Stomach (tissue), 9 donors: ENCODE data around the gene AHCYL2. TPM values are rescaled to one million over a fixed set of nuclear protein-coding genes. Genes with fewer than 3 reads are reported as not detected.
A peak's percentile ranks its signal among the peaks of the same experiment; 100 is the strongest.

Experiments
- DNase-seq, 2 donors: peaks; one replicate each; pipeline versions ENCODE4 v3.0.0 to v3.0.0-alpha.2; 2013 to 2019
- H3K27ac ChIP-seq, 5 donors: fragments of 200-600 bp in 4 of 5; sonication (generic) in 4 of 5; one replicate each; pipeline ENCODE4 v1.5.1; 2013 to 2019; ENCODE audit warnings: mild to moderate bottlenecking in 1 of 5, moderate library complexity in 1 of 5
- H3K27me3 ChIP-seq, 3 donors: fragments of 200-600 bp; sonication (generic); one replicate each; pipeline ENCODE4 v1.5.1; 2017 to 2019; ENCODE audit warnings: mixed run types in 1 of 3
- H3K36me3 ChIP-seq, 4 donors: fragments of 200-600 bp; sonication (generic); 1 replicate in 3 of 4; 2 replicates in 1 of 4; pipeline ENCODE4 v1.5.1; 2016 to 2019
- H3K4me1 ChIP-seq, 4 donors: fragments of 200-600 bp; sonication (generic); one replicate each; pipeline ENCODE4 v1.5.1; 2016 to 2019
- H3K4me3 ChIP-seq, 4 donors: fragments of 200-600 bp; sonication (generic) in 3 of 4; one replicate each; pipeline ENCODE4 v1.5.1; 2016 to 2019; ENCODE audit warnings: mild to moderate bottlenecking in 1 of 4
- H3K9me3 ChIP-seq, 4 donors: fragments of 200-600 bp; sonication (generic); one replicate each; pipeline ENCODE4 v1.5.1; 2016 to 2019
- CTCF ChIP-seq, 7 experiments: fragments of 450-650 bp in 4 of 7; fragments of 200-600 bp in 3 of 7; sonication (generic) in 3 of 7; IDR thresholded peaks; one replicate each; pipeline ENCODE4 v1.5.1; 2016 to 2019; ENCODE audit warnings: antibody characterized with exemption in 7 of 7, control low read depth in 2 of 7, mild to moderate bottlenecking in 1 of 7
- EP300 ChIP-seq: sonication (generic); formaldehyde crosslinking; IDR thresholded peaks from one replicate; pipeline ENCODE4 v1.6.1; 2017; ENCODE audit warnings: antibody characterized with exemption
- POLR2A ChIP-seq, 4 donors: fragments of 450-650 bp; IDR thresholded peaks; one replicate each; pipeline ENCODE4 v1.6.1; 2016; ENCODE audit warnings: antibody characterized with exemption in 4 of 4, control low read depth in 2 of 4, mild to moderate bottlenecking in 1 of 4, moderate library complexity in 1 of 4
- POLR2AphosphoS5 ChIP-seq, 3 donors: sonication (generic); formaldehyde crosslinking; IDR thresholded peaks; one replicate each; pipeline ENCODE4 v1.6.1; 2016; ENCODE audit warnings: antibody characterized with exemption in 3 of 3
- WGBS, 5 donors: extraction: QIAGEN DNeasy Blood & Tissue Kit in 3 of 5; methylation state at CpG; one replicate each; pipeline versions ENCODE4 v1.1.5 to v1.1.7; 2013 to 2018; 5-methylcytosine and 5-hydroxymethylcytosine counted together
- intact Hi-C: fragments of 100-400 bp; cut with DNase I; formaldehyde crosslinking; loops from one replicate; pipeline ENCODE4 v1.15.1; 2023; ENCODE audit warnings: low total_unique reads
- polyA plus RNA-seq, 3 donors: library from polyadenylated mRNA; stranded (reverse); fragments of 200-250 nt; gene quantifications; one replicate each; pipeline ENCODE4 v1.2.3, GENCODE V29; 2013
- total RNA-seq, 5 donors: library from RNA; depleted of rRNA; stranded (reverse); fragments of >200 nt; gene quantifications; one replicate each; pipeline versions ENCODE4 v1.1.0 to v1.2.3, GENCODE V29; 2014 to 2016
- donor health status: healthy with polysubstance abuse.
- donor health status: Bipolar disorder and iron deficiency.
- donor health status: healthy.

Gene AHCYL2
- total and polyA plus RNA-seq, 8 donors: 4.6 to 87.0 (median 61.6) TPM

- no peak for DNase-seq
- no peak for TF ChIP-seq POLR2AphosphoS5 (IDR thresholded peaks at IDR 0.05)
- no peak for TF ChIP-seq EP300
- TF ChIP-seq POLR2A (IDR thresholded peaks at IDR 0.05): no peak
- no peak for TF ChIP-seq CTCF (IDR thresholded peaks at IDR 0.05)
- Histone ChIP-seq H3K27ac (no peak overlapping the region), H3K27me3 (no peaks in the 10 kb centered on the region), H3K4me1 (peaks cover 0 to 12% (median 1%) of the 10 kb centered on the region in 4 donors), H3K36me3 (no peaks in the 10 kb centered on the region), H3K9me3 (no peaks in the 10 kb centered on the region), H3K4me3 (no peak overlapping the region)
- intact Hi-C loops: loop anchor here (5.0 kb wide), 1 partner anchor 113 kb away; no protein-coding TSS in a partner anchor
- WGBS, 5 donors: 82 to 90% (median 88%) methylated on average over 5 of the region's 5 CpGs
These were observed 129.8 kb downstream of the AHCYL2 start for GRCh38 chr7:129354428-129355157.

GRCh38 chr7:129356176-129356575 lies 131.3 kb downstream of the AHCYL2 start:
- H3K27me3 ChIP-seq: no peaks in the 10 kb centered on the region
- no peak for TF ChIP-seq POLR2AphosphoS5 (IDR thresholded peaks at IDR 0.05)
- no peak for TF ChIP-seq POLR2A (IDR thresholded peaks at IDR 0.05)
- no peak for TF ChIP-seq EP300
- intact Hi-C loops: loop anchor here (5.0 kb wide), 1 partner anchor 111 kb away; no protein-coding TSS in a partner anchor
- peaks cover 0 to 24% (median 9%) of the 10 kb centered on the region in 4 donors for H3K4me1 ChIP-seq
- H3K27ac ChIP-seq: no peak overlapping the region
- no peaks in the 10 kb centered on the region for H3K9me3 ChIP-seq
- H3K4me3 ChIP-seq: no peak overlapping the region
- H3K36me3 ChIP-seq: no peaks in the 10 kb centered on the region
- DNase-seq: no peak

GRCh38 chr7:129359176-129359575 lies 134.3 kb downstream of the AHCYL2 start:
- no peak overlapping the region for H3K4me3 ChIP-seq
- intact Hi-C loops: loop anchor here (5.0 kb wide), 1 partner anchor 108 kb away; no protein-coding TSS in a partner anchor
- H3K27me3 ChIP-seq: no peaks in the 10 kb centered on the region
- peak overlapping the region in 1 of 5 donors; percentile 28 for H3K27ac ChIP-seq
- peaks cover 0 to 25% (median 12%) of the 10 kb centered on the region in 4 donors for H3K4me1 ChIP-seq
- H3K36me3 ChIP-seq: no peaks in the 10 kb centered on the region
- no peak for DNase-seq
- TF ChIP-seq POLR2AphosphoS5 (IDR thresholded peaks at IDR 0.05) (no peak), CTCF (IDR thresholded peaks at IDR 0.05) (no peak), POLR2A (IDR thresholded peaks at IDR 0.05) (no peak), EP300 (no peak)
- 40 to 67% (median 47%) methylated on average over 2 of the region's 2 CpGs for WGBS, 5 donors
- no peaks in the 10 kb centered on the region for H3K9me3 ChIP-seq

- no peaks in the 10 kb centered on the region for H3K9me3 ChIP-seq
- TF ChIP-seq POLR2AphosphoS5 (IDR thresholded peaks at IDR 0.05) (no peak), POLR2A (IDR thresholded peaks at IDR 0.05) (no peak), CTCF (IDR thresholded peaks at IDR 0.05) (no peak), EP300 (no peak)
- peaks cover 0 to 25% (median 12%) of the 10 kb centered on the region in 4 donors for H3K4me1 ChIP-seq
- H3K27me3 ChIP-seq: no peaks in the 10 kb centered on the region
- H3K27ac ChIP-seq: peak overlapping the region in 1 of 5 donors; percentile 28
- WGBS, 5 donors: 37 to 67% (median 49%) methylated on average over 1 of the region's 1 CpG
- DNase-seq: no peak
- intact Hi-C loops: loop anchor here (5.0 kb wide), 1 partner anchor 108 kb away; no protein-coding TSS in a partner anchor
- no peak overlapping the region for H3K4me3 ChIP-seq
- H3K36me3 ChIP-seq: no peaks in the 10 kb centered on the region
These were observed 134.8 kb downstream of the AHCYL2 start for GRCh38 chr7:129359638-129360037.

- Histone ChIP-seq H3K4me3 (no peak overlapping the region), H3K27ac (no peak overlapping the region), H3K9me3 (no peaks in the 10 kb centered on the region), H3K4me1 (peaks cover 0 to 25% (median 12%) of the 10 kb centered on the region in 4 donors), H3K36me3 (no peaks in the 10 kb centered on the region), H3K27me3 (no peaks in the 10 kb centered on the region)
- 88 to 100% (median 96%) methylated on average over 1 of the region's 1 CpG for WGBS, 5 donors
- intact Hi-C loops: no loop called here
- no peak for DNase-seq
- TF ChIP-seq EP300 (no peak), POLR2AphosphoS5 (IDR thresholded peaks at IDR 0.05) (no peak), CTCF (IDR thresholded peaks at IDR 0.05) (no peak), POLR2A (IDR thresholded peaks at IDR 0.05) (no peak)
These were observed 136.9 kb downstream of the AHCYL2 start for GRCh38 chr7:129361771-129362170.
